Trophoblast cell (in vitro differentiated cells and primary cell): ENCODE measurements around the gene OXNAD1.

Experiments
- DNase-seq, 2 donors: peaks; one replicate each; pipeline ENCODE4 v3.0.0-alpha.2; 2016
- H2AFZ ChIP-seq: 2 replicates; pipeline ENCODE4 v1.6.1; 2013; ENCODE audit warnings: low read length, moderate library complexity, mild to moderate bottlenecking; ENCODE audit not compliant: insufficient read depth, poor library complexity
- H2AK5ac ChIP-seq: 2 replicates; pipeline ENCODE4 v1.6.1; 2013; ENCODE audit warnings: mild to moderate bottlenecking, low read length
- H2BK120ac ChIP-seq: 2 replicates; pipeline ENCODE4 v1.6.1; 2013; ENCODE audit warnings: low read length, mild to moderate bottlenecking, moderate library complexity; ENCODE audit not compliant: insufficient read depth, poor library complexity
- H2BK12ac ChIP-seq: 2 replicates; pipeline ENCODE4 v1.6.1; 2013; ENCODE audit warnings: mild to moderate bottlenecking, low read length, moderate library complexity
- H2BK5ac ChIP-seq: 2 replicates; pipeline ENCODE4 v1.6.1; 2013; ENCODE audit warnings: low read length, low read depth, moderate library complexity, mild to moderate bottlenecking; ENCODE audit not compliant: poor library complexity
- H3K14ac ChIP-seq: 2 replicates; pipeline ENCODE4 v1.6.1; 2013; ENCODE audit warnings: mild to moderate bottlenecking, low read length
- H3K18ac ChIP-seq: 2 replicates; pipeline ENCODE4 v1.6.1; 2013; ENCODE audit warnings: mild to moderate bottlenecking, low read length
- H3K23ac ChIP-seq: 2 replicates; pipeline ENCODE4 v1.6.1; 2013; ENCODE audit warnings: low read length
- H3K27ac ChIP-seq: 2 replicates; pipeline ENCODE4 v1.5.1; 2013; ENCODE audit warnings: low read depth, mild to moderate bottlenecking, inconsistent platforms, low read length, moderate library complexity
- H3K27me3 ChIP-seq: 2 replicates; pipeline ENCODE4 v1.6.1; 2013; ENCODE audit warnings: inconsistent platforms, mild to moderate bottlenecking, low read length, moderate library complexity; ENCODE audit not compliant: insufficient read depth
- H3K36me3 ChIP-seq, 2 experiments: 1 replicate in 1 of 2; 2 replicates in 1 of 2; pipeline ENCODE4 v1.6.1; 2013; ENCODE audit warnings: low read length in 2 of 2, mild to moderate bottlenecking in 2 of 2, moderate library complexity in 1 of 2; ENCODE audit not compliant: insufficient read depth in 2 of 2, control insufficient read depth in 1 of 2
- H3K4ac ChIP-seq: 2 replicates; pipeline ENCODE4 v1.6.1; 2013; ENCODE audit warnings: low read depth, mild to moderate bottlenecking, low read length, moderate library complexity
- H3K4me1 ChIP-seq, 2 experiments: 1 replicate in 1 of 2; 2 replicates in 1 of 2; pipeline ENCODE4 v1.6.1; 2013; ENCODE audit warnings: low read length in 2 of 2, mild to moderate bottlenecking in 2 of 2, moderate library complexity in 1 of 2; ENCODE audit not compliant: insufficient read depth in 2 of 2, control insufficient read depth in 1 of 2
- H3K4me2 ChIP-seq: 2 replicates; pipeline ENCODE4 v1.6.1; 2013; ENCODE audit warnings: inconsistent platforms, mild to moderate bottlenecking, low read length, moderate library complexity
- H3K4me3 ChIP-seq: 2 replicates; pipeline ENCODE4 v1.5.1; 2013; ENCODE audit warnings: mild to moderate bottlenecking, low read depth, low read length, inconsistent platforms
- H3K79me1 ChIP-seq: one replicate; pipeline ENCODE4 v1.6.1; 2013; ENCODE audit warnings: low read length
- H3K79me2 ChIP-seq: 2 replicates; pipeline ENCODE4 v1.6.1; 2013; ENCODE audit warnings: low read length, mild to moderate bottlenecking; ENCODE audit not compliant: control insufficient read depth, insufficient read depth, poor library complexity
- H3K9ac ChIP-seq: 2 replicates; pipeline ENCODE4 v1.6.1; 2013; ENCODE audit warnings: mild to moderate bottlenecking, low read length
- H3K9me3 ChIP-seq: 2 replicates; pipeline ENCODE4 v1.6.1; 2013; ENCODE audit warnings: low read depth, mild to moderate bottlenecking, control low read depth, inconsistent platforms, low read length; ENCODE audit not compliant: insufficient read depth
- H4K12ac ChIP-seq: 2 replicates; pipeline ENCODE4 v1.6.1; 2013; ENCODE audit warnings: low read depth, mild to moderate bottlenecking, low read length, moderate library complexity
- H4K8ac ChIP-seq: 2 replicates; pipeline ENCODE4 v1.6.1; 2013; ENCODE audit warnings: low read depth, mild to moderate bottlenecking, low read length, moderate library complexity
- H4K91ac ChIP-seq: one replicate; pipeline ENCODE4 v1.6.1; 2013; ENCODE audit warnings: low read depth, mild to moderate bottlenecking, low read length, moderate library complexity
- WGBS: extraction: QIAGEN DNeasy Blood & Tissue Kit; methylation state at CpG from one replicate; pipeline ENCODE4 v1.1.7; 2013; ENCODE audit warnings: missing lambda C conversion rate; ENCODE audit not compliant: insufficient read length, insufficient coverage; ENCODE audit errors: extremely low coverage; 5-methylcytosine and 5-hydroxymethylcytosine counted together

The OXNAD1 gene

GRCh38 chr3:16326724-16327349, 61.8 kb downstream of the OXNAD1 start:
- H3K4me2 ChIP-seq: no peak overlapping the region
- WGBS: no CpG with 5 or more reads among the region's 15 CpGs
- no peak overlapping the region for H3K14ac ChIP-seq
- no peak overlapping the region for H3K4me3 ChIP-seq
- H3K18ac ChIP-seq: no peak overlapping the region
- H3K27ac ChIP-seq: no peak overlapping the region
- no peak overlapping the region for H2BK12ac ChIP-seq
- no peak overlapping the region for H3K9ac ChIP-seq
- H2AFZ ChIP-seq: no peak overlapping the region
- DNase-seq: no peak
- peaks cover 3% of the 10 kb centered on the region for H3K9me3 ChIP-seq
- no peak overlapping the region for H2BK5ac ChIP-seq
- no peak overlapping the region for H3K23ac ChIP-seq
- no peak overlapping the region for H4K8ac ChIP-seq
- H3K79me2 ChIP-seq: no peaks in the 10 kb centered on the region
- H3K4ac ChIP-seq: no peak overlapping the region
- peaks cover 7 to 15% of the 10 kb centered on the region in 2 experiments for H3K36me3 ChIP-seq
- H4K12ac ChIP-seq: no peak overlapping the region
- no peak overlapping the region for H2BK120ac ChIP-seq
- H3K27me3 ChIP-seq: no peaks in the 10 kb centered on the region
- H3K4me1 ChIP-seq: no peaks in the 10 kb centered on the region
- H2AK5ac ChIP-seq: no peak overlapping the region
- H4K91ac ChIP-seq: no peak overlapping the region
- no peaks in the 10 kb centered on the region for H3K79me1 ChIP-seq

GRCh38 chr3:16328124-16328523, 63.1 kb downstream of the OXNAD1 start:
- H2BK12ac ChIP-seq: no peak overlapping the region
- H4K12ac ChIP-seq: no peak overlapping the region
- H2BK5ac ChIP-seq: no peak overlapping the region
- H3K27me3 ChIP-seq: no peaks in the 10 kb centered on the region
- no peak overlapping the region for H3K4me3 ChIP-seq
- H3K27ac ChIP-seq: no peak overlapping the region
- no peak overlapping the region for H4K91ac ChIP-seq
- no peak for DNase-seq
- H2BK120ac ChIP-seq: no peak overlapping the region
- H3K36me3 ChIP-seq: peaks cover under 1 to 7% of the 10 kb centered on the region in 2 experiments
- no peak overlapping the region for H3K4ac ChIP-seq
- H3K14ac ChIP-seq: no peak overlapping the region
- no peaks in the 10 kb centered on the region for H3K79me1 ChIP-seq
- no peak overlapping the region for H3K18ac ChIP-seq
- no peaks in the 10 kb centered on the region for H3K79me2 ChIP-seq
- no peak overlapping the region for H3K4me2 ChIP-seq
- H3K4me1 ChIP-seq: no peaks in the 10 kb centered on the region
- H3K9ac ChIP-seq: no peak overlapping the region
- no peak overlapping the region for H4K8ac ChIP-seq
- peaks cover 3% of the 10 kb centered on the region for H3K9me3 ChIP-seq
- H3K23ac ChIP-seq: no peak overlapping the region
- WGBS: no CpG with 5 or more reads among the region's 6 CpGs
- no peak overlapping the region for H2AK5ac ChIP-seq
- H2AFZ ChIP-seq: no peak overlapping the region

DNA sequence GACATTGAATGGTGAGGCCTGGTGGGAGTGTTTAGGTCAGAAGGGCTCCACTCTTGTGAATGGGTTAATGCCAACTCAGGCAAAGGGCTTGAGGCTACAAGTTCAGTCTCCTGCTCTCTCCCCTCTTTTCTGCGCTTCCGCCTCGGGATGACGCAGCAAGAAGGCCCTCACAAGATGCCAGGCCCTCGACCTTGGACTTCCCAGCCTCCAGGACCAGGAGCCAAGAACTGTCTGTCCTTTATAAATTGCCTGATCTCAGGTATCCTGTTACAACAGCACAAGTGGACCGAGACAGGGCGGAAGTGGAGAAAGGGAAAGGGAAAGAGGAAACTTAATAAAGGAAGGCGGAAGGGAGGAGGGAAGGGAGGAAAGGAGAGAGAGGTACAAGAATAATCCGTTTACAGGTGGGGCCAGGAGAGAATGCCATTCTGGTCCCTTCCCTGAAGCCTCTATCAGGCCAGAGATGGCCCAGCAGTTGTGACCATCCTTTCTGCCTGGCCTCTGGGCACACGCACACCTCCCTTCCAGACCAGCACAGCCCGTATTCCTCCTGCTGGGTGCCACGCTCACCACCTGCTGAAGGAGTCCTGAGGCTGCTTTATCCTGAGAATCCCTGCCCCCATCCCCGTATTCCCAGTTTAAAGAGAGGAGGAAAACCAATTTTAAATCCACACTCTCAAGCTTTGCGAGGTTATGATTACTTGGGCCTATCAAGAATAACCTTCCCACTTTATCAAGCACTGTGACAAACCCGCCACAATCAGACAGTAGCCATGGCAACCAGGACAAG, 64.2 kb downstream of the OXNAD1 start:
- no peak overlapping the region for H4K91ac ChIP-seq
- no peaks in the 10 kb centered on the region for H3K9me3 ChIP-seq
- H2BK12ac ChIP-seq: no peak overlapping the region
- no peaks in the 10 kb centered on the region for H3K79me1 ChIP-seq
- H3K4me2 ChIP-seq: no peak overlapping the region
- no peaks in the 10 kb centered on the region for H3K4me1 ChIP-seq
- no peak overlapping the region for H3K18ac ChIP-seq
- no peaks in the 10 kb centered on the region for H3K27me3 ChIP-seq
- no peak overlapping the region for H3K4me3 ChIP-seq
- no peak overlapping the region for H2BK5ac ChIP-seq
- no peak overlapping the region for H2AK5ac ChIP-seq
- no peaks in the 10 kb centered on the region for H3K79me2 ChIP-seq
- DNase-seq: no peak
- WGBS: no CpG with 5 or more reads among the region's 15 CpGs
- H3K36me3 ChIP-seq: peaks cover 0 to 7% of the 10 kb centered on the region in 2 experiments
- no peak overlapping the region for H4K8ac ChIP-seq
- H3K4ac ChIP-seq: no peak overlapping the region
- H3K23ac ChIP-seq: no peak overlapping the region
- H3K14ac ChIP-seq: no peak overlapping the region
- H3K9ac ChIP-seq: no peak overlapping the region
- H4K12ac ChIP-seq: no peak overlapping the region
- H2BK120ac ChIP-seq: no peak overlapping the region
- H3K27ac ChIP-seq: no peak overlapping the region
- no peak overlapping the region for H2AFZ ChIP-seq

DNA sequence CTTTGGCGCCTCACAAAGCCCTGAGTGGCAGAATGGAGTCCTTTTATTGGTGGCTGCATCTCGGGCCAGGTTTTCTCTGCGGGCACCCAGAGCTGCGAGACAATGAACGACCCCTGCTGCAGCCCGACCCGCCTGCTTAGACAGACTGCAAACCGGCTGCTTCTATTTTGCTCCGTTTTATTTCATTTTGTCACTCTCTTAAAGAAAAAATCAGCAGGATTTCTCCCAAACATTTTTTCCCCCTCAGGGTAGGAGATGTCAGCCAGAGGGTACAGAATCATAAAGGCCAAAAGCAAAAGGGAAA, 64.8 kb downstream of the OXNAD1 start:
- no peak overlapping the region for H4K12ac ChIP-seq

More for the DNA sequence above, 64.8 kb downstream of the OXNAD1 start:
- no peak for DNase-seq
- no peak overlapping the region for H3K27ac ChIP-seq
- H3K23ac ChIP-seq: no peak overlapping the region
- H3K79me2 ChIP-seq: no peaks in the 10 kb centered on the region
- no peak overlapping the region for H2BK12ac ChIP-seq
- H3K27me3 ChIP-seq: no peaks in the 10 kb centered on the region
- no peak overlapping the region for H3K4me3 ChIP-seq
- no peak overlapping the region for H2AFZ ChIP-seq
- no peak overlapping the region for H2AK5ac ChIP-seq
- H3K14ac ChIP-seq: no peak overlapping the region
- no peak overlapping the region for H3K18ac ChIP-seq
- H3K4me2 ChIP-seq: no peak overlapping the region
- no peak overlapping the region for H2BK120ac ChIP-seq
- peaks cover 0 to 7% of the 10 kb centered on the region in 2 experiments for H3K36me3 ChIP-seq
- H4K91ac ChIP-seq: no peak overlapping the region
- H3K9me3 ChIP-seq: peaks cover under 1% of the 10 kb centered on the region
- no peak overlapping the region for H3K9ac ChIP-seq
- H2BK5ac ChIP-seq: no peak overlapping the region
- H4K8ac ChIP-seq: no peak overlapping the region
- no peaks in the 10 kb centered on the region for H3K79me1 ChIP-seq
- no peaks in the 10 kb centered on the region for H3K4me1 ChIP-seq
- WGBS: no CpG with 5 or more reads among the region's 9 CpGs
- no peak overlapping the region for H3K4ac ChIP-seq
